Uterus (tissue), 4 donors: ENCODE data around the gene RECQL. TPM values are rescaled to one million over a fixed set of nuclear protein-coding genes. Genes with fewer than 3 reads are reported as not detected.
"Not testable (repeated sequence)": the region's sequence is repeated elsewhere in the genome, so short reads cannot be mapped to it uniquely, and the experiment has no call there.

ENCODE experiments used
- DNase-seq, 2 donors: peaks; one replicate each; pipeline ENCODE4 v3.0.0-alpha.2; 2019 to 2020
- H3K27ac ChIP-seq, 2 donors: fragments of 200-600 bp; sonication (generic); 1 replicate in 1 of 2; 2 replicates in 1 of 2; pipeline ENCODE4 v1.5.1; 2016 to 2018
- H3K27me3 ChIP-seq, 2 donors: fragments of 200-600 bp; sonication (generic); one replicate each; pipeline ENCODE4 v1.5.1; 2018 to 2019; ENCODE audit warnings: control low read depth in 1 of 2
- H3K36me3 ChIP-seq, 2 donors: fragments of 200-600 bp; sonication (generic); one replicate each; pipeline ENCODE4 v1.5.1; 2019; ENCODE audit warnings: control low read depth in 1 of 2
- H3K4me1 ChIP-seq, 2 donors: fragments of 200-600 bp; sonication (generic); one replicate each; pipeline ENCODE4 v1.5.1; 2018 to 2019; ENCODE audit warnings: control low read depth in 1 of 2
- H3K4me3 ChIP-seq, 2 donors: fragments of 200-600 bp; sonication (generic); 1 replicate in 1 of 2; 2 replicates in 1 of 2; pipeline ENCODE4 v1.5.1; 2018 to 2019; ENCODE audit warnings: mild to moderate bottlenecking in 1 of 2
- H3K9me3 ChIP-seq, 2 donors: fragments of 200-600 bp; sonication (generic); one replicate each; pipeline ENCODE4 v1.5.1; 2019; ENCODE audit warnings: control low read depth in 1 of 2
- POLR2A ChIP-seq, 2 donors: fragments of 450-650 bp; IDR thresholded peaks; one replicate each; pipeline ENCODE4 v1.6.1; 2016; ENCODE audit warnings: antibody characterized with exemption in 2 of 2, mild to moderate bottlenecking in 1 of 2, moderate library complexity in 1 of 2
- intact Hi-C: fragments of 100-400 bp; cut with DNase I; formaldehyde crosslinking; loops from one replicate; pipeline ENCODE4 v1.15.1; 2023; ENCODE audit warnings: low total_unique reads
- total RNA-seq, 4 donors: library from RNA; depleted of rRNA in 3 of 4; stranded (reverse); fragments of >200 nt in 3 of 4; gene quantifications; one replicate each; pipeline versions ENCODE4 v1.1.0 to v1.2.4, GENCODE V29; 2014 to 2023
- TF ChIP-seq, protein P1 (sequence below), 4 experiments: fragments of 200-600 bp in 2 of 4; fragments of 450-650 bp in 2 of 4; sonication (generic) in 2 of 4; IDR thresholded peaks; one replicate each; pipeline ENCODE4 v1.5.1; 2016 to 2019; ENCODE audit warnings: antibody characterized with exemption in 4 of 4, mild to moderate bottlenecking in 2 of 4, moderate library complexity in 1 of 4
- donor health status: DM: yes; HTN: yes; CAD: no.

The RECQL gene
- total RNA-seq, 4 donors from 2014 or later, result 15.4 to 99.0 (median 24.3) TPM

DNA sequence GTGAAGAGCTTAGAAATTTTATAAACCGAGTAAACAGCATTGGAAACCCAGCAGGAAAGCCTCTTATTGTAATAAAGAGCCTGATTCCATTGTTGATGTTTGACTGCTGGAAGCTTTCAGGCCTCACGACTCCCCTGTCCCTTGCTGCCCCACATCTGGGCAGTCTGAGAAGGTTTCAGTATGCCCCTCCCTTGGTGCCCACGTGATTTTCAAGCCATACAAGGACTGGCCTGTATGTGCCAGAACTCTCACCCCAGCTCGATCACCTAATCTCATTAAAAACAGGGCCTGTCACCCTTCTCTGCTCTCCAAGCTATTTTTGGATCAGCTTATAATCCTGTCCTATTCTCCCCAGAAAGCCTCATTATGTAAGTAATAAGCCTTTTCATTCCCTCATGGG, 71.4 kb downstream of the RECQL start:
- H3K36me3 ChIP-seq, result no peaks in the 10 kb centered on the region
- no peaks in the 10 kb centered on the region for H3K9me3 ChIP-seq
- H3K27ac ChIP-seq, result no peak overlapping the region
- intact Hi-C loops, result no loop called here
- H3K4me3 ChIP-seq, result no peak overlapping the region
- no peak for DNase-seq
- H3K4me1 ChIP-seq, result no peaks in the 10 kb centered on the region
- no peak for TF ChIP-seq POLR2A (IDR thresholded peaks at IDR 0.05)
- TF ChIP-seq, protein P1, sequence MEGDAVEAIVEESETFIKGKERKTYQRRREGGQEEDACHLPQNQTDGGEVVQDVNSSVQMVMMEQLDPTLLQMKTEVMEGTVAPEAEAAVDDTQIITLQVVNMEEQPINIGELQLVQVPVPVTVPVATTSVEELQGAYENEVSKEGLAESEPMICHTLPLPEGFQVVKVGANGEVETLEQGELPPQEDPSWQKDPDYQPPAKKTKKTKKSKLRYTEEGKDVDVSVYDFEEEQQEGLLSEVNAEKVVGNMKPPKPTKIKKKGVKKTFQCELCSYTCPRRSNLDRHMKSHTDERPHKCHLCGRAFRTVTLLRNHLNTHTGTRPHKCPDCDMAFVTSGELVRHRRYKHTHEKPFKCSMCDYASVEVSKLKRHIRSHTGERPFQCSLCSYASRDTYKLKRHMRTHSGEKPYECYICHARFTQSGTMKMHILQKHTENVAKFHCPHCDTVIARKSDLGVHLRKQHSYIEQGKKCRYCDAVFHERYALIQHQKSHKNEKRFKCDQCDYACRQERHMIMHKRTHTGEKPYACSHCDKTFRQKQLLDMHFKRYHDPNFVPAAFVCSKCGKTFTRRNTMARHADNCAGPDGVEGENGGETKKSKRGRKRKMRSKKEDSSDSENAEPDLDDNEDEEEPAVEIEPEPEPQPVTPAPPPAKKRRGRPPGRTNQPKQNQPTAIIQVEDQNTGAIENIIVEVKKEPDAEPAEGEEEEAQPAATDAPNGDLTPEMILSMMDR (IDR thresholded peaks at IDR 0.05), result no peak
- peaks cover 0 to 4% of the 10 kb centered on the region in 2 donors for H3K27me3 ChIP-seq

GRCh38 chr12:21428241-21428640, 73.2 kb downstream of the RECQL start:
- intact Hi-C loops, result no loop called here
- no peak overlapping the region for H3K4me3 ChIP-seq
- H3K4me1 ChIP-seq, result no peaks in the 10 kb centered on the region
- no peaks in the 10 kb centered on the region for H3K9me3 ChIP-seq
- TF ChIP-seq, protein P1 (IDR thresholded peaks at IDR 0.05), result no peak
- TF ChIP-seq POLR2A (IDR thresholded peaks at IDR 0.05), result no peak
- DNase-seq, result no peak
- H3K36me3 ChIP-seq, result no peaks in the 10 kb centered on the region
- H3K27ac ChIP-seq, result no peak overlapping the region
- H3K27me3 ChIP-seq, result peaks cover 0 to 4% of the 10 kb centered on the region in 2 donors

DNA sequence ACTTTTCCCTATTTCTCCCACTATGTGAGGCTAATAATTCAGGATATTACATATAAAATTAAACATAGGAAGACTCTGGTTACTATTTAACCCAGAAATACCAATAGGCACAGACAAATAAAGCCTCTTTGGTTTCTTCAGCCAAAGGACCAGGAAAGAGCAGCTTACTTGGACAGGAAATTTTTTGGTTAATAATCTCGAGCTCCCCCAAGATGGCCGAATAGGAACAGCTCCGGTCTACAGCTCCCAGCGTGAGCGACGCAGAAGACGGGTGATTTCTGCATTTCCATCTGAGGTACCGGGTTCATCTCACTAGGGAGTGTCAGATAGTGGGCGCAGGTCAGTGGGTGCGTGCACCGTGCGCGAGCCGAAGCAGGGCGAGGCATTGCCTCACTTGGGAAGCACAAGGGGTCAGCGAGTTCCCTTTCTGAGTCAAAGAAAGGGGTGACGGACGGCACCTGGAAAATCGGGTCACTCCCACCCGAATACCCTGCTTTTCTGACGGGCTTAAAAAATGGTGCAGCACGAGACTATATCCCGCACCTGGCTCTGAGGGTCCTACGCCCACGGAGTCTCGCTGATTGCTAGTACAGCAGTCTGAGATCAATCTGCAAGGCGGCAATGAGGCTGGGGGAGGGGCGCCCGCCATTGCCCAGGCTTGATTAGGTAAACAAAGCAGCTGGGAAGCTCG, 82.3 kb downstream of the RECQL start:
- H3K9me3 ChIP-seq, H3K27ac ChIP-seq, H3K4me3 ChIP-seq, H3K4me1 ChIP-seq, DNase-seq, H3K27me3 ChIP-seq, H3K36me3 ChIP-seq, intact Hi-C loops: not testable (repeated sequence)

Other genes with a start within 250 kb of the RECQL start
- not detected for gene SLCO1A2, start 166.7 kb downstream of the RECQL start, total RNA-seq
- not detected for gene IAPP, start 128.7 kb downstream of the RECQL start, total RNA-seq
- 10 to 100 TPM in 3 of 4 donors, 1 to 10 TPM in 1; 4.4 to 24.7 (median 18.1) TPM for gene PYROXD1, start 64.0 kb downstream of the RECQL start, total RNA-seq
- 10 to 100 TPM; 14.1 to 70.0 (median 31.4) TPM for gene GOLT1B, start 154 bp upstream of the RECQL start, total RNA-seq
- gene SPX, start 24.7 kb upstream of the RECQL start, total RNA-seq, result 1 to 10 TPM in 2 of 4 donors, under 1 TPM in 1, not detected in 1; 0.67 to 2.4 (median 1.2) TPM
- gene GYS2, start 103.2 kb upstream of the RECQL start, total RNA-seq, result not detected
- gene LDHB, start 156.2 kb upstream of the RECQL start, total RNA-seq, result 100 to 1,000 TPM; 154 to 558 (median 252) TPM